ENCODE data around the gene LRCH4.

LRCH4 gene

DNA sequence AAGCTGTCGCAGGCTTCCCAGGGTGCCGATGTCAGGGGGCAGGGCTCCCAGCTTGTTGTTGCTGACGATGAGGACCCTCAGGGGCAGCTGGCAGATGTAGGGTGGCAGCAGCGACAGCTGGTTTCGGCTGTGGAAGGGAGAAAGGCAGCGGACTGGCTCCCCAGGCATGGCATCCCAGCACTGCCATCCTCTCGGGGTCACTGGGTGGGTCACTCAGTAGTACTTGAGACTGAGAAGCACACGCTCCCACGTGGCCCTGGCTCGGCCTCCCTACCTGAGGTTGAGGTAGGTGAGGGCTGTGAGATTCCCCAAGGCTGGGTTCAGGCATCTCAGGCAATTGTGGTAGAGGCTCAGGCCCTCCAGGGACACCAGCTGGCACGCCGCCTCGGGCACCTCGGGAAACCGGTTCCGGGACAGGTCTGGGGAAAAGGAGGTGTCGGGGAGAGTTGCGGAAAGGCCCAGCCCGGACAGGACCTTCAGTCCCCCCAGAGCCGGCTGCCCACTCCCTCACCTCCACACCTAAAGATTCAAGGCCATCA, 3.8 kb downstream of the LRCH4 start:
- DNase-seq = no peak

DNA sequence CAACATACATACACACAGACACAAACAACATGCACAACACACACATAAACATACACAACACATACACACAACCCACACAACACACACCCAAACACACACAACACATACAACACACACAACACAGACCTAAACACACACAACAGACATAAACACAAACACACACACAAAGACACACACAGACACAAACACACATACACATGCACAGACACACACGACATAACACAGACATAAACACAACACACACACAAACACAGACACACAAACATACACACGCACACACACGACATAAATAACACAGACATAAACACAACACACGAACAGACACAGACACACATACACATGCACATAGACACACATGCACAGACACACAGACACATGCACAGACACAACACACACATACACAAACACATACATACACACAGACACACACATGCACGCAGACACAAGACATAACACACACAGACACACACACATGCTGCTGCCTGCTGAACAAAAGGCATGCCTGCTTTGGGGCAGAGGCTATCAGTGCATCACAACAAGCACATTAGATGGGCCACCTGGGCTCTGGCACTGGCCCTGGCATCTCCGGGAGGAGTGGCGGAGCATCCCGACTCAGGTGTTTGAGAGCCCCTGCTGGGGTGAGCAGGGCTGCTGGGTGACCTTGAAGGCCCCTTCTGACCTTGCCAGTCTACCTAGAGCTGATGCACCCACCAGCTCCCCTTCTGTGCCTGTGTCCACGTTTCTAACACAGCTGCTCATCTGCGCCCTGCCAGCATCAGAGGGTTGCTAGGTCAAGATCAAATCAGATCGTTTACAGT, 5.3 kb downstream of the LRCH4 start:
- no peak for DNase-seq

DNA sequence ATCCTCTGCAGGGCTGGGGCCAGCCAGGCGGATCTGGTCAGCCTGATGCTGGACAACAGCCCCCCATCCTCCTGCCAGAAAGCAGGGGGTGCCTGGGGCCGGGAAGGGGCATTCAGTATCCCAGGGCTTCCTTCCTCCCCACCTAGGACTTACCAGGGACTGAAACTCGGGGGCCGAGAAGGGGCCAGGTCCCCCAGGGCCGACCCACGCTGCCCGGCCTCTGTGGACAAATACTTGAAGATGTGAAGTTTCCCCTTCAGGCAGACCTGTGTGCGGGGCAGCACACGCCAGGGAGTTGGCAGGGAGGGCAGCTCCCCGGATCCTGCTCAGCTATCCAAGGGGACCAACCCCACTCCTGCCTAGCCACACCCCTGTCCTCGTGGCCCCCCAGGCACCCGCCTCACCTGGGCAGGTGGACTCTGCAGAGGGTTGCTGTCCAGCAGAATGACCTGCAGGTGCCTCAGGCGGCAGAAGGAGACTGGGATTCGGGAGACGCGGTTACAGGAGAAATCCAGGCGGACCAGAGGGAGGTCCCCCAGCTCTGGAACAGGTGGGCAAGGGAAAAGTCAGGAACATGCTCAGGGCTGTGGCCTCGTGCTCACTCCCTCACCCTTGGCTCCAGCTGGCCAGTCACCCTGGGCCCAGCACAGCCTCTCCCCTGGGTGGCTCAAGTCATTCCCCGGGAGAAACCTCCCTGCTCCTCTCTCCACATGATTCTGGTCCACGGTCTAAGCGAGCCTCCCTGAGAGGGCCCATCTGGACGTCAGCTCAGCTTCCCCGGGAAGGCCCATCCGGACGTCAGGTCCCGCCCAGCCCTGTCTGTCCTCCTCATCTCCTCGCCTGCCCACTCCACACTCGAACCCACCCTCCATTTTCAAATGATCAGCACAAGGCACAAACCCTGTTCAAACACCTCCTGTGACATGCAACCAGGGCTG, 7.4 kb downstream of the LRCH4 start:
- DNase-seq = no peak

DNA sequence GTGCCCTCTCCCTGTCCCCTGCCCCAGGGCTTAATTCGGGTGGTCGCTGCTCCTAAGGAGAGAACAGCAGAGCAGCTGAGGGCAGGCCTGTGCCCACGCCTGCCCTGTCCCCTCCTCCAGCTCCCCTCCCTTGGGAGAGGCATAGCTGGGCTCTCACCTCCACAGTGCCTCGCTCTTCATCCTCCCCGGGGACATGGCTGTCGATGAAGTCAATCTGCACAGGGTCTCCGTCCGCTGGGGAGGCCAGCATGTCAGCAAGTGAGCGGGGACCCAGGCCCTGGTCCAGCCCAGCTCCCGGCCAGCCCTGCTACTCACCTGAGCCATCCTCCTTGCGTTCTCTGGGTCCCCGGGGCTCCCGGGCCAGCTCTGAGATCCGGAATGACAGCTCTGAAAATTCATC, 8.4 kb downstream of the LRCH4 start:
- no peak for DNase-seq

DNA sequence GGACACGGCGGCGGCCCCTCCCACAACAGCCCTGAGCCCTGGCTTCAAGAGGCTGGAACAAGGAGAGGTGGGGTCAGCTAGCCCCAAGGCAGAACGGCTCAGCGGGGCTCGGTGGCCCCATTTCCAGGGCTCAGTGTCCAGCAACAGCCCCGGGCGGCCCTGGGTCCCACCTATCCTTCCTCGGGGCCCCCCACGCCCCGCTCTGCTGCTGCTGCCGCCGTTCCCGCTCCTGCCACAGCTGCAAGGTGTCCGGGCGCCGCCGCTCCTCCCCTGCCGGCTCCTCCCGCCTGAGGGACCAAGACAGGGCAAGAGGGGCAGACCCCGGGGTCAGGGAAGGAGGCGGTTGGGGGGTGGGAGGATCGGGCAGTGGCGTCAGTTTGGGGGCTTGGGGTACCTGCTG, 8.8 kb downstream of the LRCH4 start:
- DNase-seq = no peak

DNA sequence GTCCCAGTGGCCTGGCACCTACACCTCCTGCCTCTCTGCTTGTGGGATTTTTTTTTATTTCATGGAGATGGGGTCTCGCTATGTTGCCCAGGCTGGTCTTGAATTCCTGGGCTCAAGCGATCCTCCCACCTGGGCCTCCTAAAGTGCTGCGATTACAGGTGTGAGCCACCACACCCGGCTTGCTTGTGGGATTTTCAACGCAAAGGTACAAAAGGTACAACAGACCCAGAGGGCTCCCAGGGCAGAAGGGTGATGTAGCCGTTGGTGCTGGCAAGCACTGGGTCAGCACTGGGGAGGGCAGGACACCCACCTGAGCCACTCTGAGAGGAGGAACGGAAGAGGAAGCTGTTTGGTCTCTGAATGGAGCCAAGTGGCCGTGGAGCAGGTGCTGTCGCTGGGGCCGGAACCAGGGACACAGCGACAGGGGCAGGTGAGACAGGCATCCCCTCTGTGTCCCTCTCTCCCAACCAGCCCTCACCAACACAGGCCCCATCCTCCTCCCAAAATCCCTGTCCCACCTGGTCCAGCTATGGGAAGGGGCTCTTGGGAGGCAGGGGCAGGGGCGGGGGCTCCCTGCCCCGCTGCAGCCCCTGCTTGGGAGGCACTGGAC, 9.4 kb downstream of the LRCH4 start:
- no peak for DNase-seq

DNA sequence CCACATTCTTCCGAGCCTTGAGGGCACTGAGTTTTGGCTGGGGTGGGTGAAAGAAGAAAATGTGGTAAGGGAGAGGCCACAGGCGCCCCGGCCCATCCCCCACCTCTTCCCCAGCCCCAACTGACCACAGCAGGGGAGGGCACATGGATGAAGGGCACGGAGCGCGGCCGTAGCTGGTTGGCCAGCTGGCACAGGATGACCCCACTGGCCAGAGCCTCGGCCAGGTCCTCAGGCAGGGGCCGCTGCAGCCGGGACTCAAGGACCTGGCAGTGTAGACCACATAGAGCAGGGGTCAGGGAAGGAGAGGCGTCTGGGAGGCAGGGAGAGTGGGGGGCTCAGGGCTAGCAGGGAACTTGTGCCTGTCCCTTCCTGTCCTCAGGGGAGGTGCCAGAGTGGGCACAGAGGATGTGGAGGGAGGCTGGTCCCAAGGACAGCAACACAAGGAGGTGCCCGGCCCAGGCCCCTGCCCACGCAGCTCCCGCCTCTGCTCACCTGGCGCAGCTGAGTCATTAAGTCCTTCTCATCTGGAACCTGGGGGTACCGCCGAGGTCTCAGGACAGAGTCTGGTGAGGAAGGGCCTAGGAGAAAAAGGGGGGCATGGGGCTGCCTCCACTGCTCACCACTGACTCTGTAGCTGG, 10.1 kb downstream of the LRCH4 start:
- no peak for DNase-seq

DNA sequence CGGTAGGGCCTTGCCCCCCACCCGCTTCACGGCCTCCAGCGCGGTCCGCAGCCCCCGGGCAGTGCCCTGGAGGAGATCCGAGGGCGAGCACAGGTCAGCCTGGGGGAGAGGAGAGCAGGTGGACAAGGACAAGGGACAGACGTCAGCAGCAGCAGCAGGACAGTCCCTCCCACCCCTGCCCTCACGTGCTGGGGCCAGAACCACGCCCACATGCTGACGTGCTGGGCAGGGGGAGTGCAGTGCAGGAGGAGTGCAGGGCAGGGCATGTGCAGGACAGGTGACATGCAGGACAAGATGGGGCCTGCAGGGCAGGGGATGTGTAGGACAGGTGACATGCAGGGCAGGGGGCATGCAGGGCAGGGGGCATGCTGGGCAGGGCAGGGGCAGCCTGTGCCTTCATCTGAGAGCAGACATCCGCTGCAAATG, 10.7 kb downstream of the LRCH4 start:
- no peak for DNase-seq

DNA sequence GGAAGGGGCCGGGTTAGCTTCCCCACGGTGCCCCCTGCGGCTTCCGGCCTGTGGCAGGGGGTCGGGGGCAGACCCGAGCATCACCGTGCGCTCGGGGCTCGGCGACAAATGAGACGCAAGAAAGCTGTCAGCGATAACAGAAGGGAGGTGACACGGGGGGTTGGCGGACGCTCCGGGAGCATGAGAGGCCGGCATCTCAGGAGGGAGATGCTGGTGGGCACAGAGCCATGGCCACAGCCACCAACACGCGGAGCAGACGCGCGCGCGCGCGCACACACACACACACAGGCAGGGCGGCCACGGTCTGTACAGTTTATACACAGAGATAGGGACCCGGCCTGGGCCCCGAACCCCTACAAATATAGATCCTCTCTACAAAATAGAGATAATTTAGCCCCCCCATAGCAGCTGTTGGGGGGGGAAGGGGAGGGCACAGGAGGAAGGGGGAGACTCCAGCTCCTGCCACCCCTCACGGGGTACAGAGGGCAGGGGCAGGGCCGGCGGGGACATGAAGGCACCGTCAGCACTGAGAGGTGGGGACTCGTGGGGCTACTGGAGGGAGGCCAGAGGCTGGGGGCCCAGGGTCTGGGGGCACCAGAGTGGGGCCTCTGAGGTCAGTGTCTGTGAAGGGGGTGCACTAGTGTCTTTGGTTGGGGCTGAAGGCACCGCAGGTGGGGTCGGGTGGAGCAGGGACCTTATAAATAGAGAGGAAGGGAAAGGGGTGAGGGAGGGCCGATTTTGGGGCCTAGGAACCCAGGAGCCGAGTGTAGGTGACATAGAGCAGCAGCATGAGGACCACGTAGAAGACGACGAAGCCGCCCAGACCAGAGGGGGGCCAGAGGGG, 11.3 kb downstream of the LRCH4 start:
- DNase-seq = no peak

DNA sequence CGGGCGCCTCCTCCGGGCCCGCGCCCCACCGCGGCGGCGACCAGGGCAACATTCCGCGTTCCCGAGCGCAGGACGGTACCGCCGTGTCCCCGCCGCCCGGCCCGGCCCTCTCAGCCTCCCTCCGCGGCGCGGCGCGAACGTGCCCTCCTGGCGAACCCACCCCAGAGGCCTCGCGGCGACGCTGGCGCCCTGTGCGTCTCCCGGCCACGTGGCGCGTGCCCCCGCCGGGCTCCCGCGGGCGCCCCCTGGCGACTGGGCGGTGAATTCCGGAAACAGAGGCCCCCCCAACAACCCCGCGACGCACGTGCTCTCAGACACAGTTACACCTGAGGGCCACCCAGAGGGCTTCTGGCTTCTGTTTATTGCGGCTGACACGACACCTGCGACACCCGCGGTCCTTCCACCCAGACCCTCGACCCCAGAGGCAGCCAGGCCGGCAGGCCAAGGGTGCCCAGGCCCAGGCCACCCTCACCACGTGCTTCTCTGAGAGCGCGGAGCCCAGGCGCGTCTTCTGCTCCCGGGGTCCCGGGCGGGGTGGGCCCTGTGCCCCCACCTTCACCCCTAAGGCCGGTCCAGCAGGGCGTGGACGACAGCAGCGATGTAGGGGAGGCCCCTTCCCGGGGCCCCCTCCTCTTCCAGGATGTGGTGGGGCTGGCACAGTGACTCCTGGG, 12.1 kb downstream of the LRCH4 start, which contains the start of gene SAP25:
SAP25 (minus strand) TSS at position 210 of the 671 bp plus-strand sequence; CDS start at position 52, 158 bp downstream.
- no peak for DNase-seq

DNA sequence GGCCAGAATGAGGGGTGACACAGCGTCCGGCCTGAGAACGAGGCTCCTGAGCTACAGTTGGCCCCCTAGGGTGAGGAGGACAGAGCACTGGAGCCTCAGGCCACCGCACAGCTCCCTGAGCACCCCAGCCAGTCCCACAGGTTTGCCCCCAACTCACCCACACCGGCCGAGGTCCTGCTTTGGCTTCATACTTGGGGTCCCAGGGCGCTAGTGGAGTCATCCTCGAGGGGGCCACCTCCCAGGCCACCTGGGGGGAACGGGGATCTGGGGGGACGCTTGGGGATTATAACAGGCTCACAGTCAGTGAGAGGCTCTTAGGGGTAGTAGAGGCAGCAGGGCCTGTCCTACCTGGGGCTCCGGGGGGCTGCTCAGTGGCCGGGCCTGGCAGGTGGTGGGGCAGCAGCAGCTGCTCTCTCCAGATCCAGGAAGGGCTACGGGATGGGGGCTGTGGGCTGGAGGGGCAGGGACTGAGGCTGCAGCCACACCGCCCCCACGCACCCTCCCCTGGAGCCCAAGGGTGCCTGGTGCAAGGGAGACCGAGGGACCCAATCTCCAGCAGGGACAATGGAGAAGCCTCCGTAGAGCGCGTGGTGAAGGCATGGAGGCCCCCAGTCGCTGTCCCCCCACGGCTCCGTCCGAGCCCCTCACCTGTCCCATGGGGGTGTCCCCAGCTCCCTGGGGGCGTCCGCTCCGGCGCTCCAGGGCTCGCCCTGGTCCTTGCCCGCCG, 12.8 kb downstream of the LRCH4 start:
- no peak for DNase-seq

DNA sequence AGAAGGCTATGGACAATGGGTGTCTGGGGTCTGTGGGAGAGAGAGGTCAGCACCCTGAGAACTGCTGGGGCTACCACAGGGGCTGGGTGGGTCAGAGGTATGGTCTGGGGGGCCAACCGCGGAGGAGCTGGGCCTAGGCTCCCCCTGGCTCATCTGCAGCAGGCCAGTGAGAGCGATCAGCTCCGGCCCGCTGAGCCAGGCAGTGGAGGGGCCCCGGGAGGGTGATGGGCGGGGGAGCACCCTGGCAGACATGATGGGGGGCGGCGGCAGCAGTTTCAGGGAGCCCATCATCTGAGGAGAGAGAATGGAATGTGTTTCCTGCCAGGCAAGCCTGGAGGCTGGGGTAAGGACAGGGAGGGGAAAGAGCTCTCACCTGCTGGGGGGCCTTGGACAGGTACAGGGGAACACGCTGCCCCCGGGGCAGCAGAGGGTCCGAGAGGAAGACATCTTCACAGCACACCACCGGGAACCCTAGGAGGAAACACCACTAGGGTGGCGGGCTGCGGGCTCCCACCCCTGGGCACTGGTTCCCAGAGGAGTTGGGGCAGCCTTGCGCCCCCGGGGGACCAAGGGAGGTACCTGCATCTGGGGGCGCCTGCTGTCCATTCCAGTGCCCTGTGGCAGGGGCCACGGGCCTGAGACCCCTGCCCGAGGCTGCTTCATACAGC, 13.5 kb downstream of the LRCH4 start:
- no peak for DNase-seq

DNA sequence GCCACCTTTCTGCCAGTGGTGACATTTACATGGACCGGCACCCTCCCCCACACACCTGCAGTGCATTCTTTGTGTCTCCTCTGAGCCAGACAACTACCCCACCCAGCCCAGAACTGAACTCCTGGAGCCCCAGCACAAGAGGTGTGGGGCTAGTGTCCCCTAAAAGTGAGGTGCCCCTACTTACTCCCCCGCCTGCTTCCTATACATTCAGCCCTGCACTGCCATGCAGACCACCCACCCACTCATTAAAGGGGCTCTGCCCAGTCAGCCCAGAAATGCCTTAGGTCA, 14.2 kb downstream of the LRCH4 start:
- DNase-seq = no peak

DNA sequence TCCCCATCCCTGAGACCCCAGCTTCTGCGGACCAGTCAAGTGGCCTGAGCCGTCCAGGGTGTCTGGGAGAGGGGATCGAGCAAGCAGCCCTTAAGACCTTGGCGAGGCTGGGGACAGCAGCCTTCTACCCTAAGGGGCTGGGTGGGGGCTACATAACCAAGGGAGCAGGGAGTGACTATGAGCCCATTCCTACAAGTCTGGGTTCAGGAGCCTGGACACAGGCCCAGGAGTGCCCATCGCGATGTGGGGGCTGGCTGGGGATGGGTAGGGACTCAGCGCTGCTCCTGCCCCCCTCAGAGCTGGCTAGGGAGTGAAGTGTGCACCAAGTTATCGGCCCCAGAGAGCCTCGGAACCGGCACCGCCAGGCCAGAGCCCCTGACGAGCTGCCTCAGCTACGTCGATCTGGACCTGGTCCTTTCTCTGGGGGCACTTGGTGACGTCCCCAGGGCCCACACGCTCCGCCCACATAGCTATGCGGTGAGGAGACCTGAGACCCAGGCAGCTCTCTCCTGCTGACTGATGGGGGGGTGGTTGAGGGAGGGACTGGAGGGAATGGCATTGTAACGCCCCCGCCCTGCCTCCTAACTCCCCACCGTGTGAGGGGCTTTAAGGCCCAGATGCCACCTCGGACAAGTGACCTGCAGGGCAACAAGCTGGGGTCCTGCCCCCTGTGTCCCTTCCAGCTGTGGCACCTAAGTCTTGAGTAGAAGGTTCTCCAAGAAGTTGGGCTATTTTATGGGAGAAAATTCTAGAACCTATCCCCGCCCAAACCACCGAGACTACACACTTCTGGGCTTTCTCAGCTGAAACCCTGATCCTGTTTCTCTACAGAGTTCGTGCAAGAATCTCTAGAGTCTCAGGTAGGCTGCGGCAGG, 14.7 kb downstream of the LRCH4 start:
- DNase-seq = no peak

DNA sequence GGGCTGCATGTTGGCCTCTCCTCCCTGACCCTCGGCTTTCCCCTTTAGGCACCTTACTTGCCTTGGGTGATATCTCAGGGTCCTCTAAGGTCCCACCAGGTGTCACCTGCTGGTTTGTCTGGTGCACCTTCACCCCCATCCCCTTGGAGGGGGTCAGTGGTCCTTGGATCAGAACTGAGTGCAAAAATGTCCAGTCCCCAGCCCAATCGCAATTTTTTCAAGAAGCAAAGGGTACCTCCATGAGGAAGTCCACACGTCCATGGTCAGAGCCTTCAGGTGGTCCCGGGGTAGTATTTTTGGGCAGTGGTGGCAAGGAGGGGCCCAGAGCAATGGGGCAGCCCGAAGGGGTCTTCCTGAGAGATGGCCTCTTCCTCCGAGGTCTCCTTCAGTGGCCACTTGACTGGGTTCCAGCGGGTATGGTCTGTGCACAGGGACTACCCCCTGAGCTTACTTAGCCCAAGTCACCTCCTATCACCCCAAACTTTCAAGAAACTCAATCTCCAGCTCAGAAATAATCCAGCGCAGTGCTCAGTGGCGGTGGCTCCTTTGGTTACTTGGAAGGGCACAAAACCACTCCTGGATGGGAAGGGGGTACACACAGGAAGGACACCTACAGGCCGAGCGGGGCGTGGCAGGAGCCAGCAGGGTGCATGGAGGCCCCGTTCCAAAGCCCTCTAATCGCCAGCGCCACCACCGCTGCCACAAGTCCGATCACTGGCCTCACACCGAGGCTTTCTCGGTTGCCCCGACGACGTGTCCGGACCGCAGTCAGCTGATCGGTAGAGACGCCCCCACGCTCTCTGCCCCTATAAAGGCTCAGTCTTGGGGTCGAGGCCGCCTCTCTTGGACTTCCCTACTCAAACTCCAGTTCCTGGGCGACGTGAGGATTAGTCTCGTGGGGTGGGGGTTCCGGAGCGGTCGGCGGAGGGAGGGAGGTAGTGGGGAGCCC, 16.8 kb downstream of the LRCH4 start:
- peak; percentile 48 for DNase-seq

DNA sequence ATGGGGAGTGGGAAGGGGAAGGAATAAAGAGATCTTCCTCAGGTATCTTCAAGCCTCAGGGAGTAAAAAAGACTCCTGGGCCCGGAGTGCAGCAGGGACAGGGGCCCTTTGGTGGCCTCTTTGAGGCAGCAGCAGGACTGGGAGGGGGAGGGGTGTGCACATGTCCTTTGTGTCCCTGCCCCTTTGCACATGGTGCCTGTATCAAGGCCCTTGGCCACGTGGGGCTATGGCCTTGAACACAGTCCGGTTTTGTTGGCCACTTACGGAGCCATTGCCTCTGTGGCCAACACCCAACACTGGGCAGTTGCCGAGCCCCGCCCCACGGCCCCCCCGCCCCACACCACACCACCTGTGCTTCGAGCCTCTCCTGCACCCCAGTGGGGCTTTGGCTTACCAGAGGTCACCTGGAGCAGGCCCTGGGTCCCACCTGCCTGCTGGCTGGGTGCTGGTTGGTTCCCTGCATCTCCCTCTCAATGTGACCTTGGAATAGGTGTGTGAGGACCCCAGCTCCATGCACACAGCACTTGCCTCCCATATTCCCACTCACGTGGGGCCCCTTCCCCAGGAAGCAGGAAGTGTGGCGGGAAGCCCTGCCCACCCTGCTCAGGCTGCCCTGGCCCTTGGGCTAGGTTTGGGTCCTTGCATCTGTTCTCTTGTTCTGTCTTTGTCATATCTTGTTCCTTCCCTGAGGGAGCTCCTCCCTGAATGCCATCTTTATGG, 17.6 kb downstream of the LRCH4 start:
- DNase-seq = no peak

DNA sequence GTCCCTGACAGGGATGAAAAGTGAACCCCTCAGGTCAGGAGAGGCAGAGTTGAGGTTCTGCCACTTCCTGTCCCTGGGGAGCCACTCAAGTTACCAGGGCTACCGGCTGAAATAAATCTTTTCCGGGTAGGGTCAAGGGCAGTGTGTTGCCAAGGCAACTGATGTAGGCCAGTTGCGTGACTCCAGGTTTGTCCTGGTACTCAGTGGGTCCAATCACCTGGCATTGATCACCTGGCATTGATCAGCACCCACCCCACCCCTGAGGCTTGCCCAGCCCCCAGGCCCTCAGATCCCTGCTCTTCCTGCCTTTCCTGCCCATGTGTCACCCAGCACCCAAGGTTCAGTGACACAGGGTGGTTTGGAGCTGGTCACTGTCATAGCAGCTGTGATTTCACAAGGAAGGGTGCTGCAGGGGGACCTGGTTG, 18.2 kb downstream of the LRCH4 start:
- DNase-seq = no peak
